ENCODE results near the gene STX5. TPM values are rescaled to one million over a fixed set of nuclear protein-coding genes. Genes with fewer than 3 reads are reported as not detected.

STX5 gene
- total and polyA plus RNA-seq, 9 of the 15 experiments (the other 6 are each of a cell fraction or from before 2014, with no cell fraction given), result 2.8 to 28.6 (median 23.7) TPM

DNA sequence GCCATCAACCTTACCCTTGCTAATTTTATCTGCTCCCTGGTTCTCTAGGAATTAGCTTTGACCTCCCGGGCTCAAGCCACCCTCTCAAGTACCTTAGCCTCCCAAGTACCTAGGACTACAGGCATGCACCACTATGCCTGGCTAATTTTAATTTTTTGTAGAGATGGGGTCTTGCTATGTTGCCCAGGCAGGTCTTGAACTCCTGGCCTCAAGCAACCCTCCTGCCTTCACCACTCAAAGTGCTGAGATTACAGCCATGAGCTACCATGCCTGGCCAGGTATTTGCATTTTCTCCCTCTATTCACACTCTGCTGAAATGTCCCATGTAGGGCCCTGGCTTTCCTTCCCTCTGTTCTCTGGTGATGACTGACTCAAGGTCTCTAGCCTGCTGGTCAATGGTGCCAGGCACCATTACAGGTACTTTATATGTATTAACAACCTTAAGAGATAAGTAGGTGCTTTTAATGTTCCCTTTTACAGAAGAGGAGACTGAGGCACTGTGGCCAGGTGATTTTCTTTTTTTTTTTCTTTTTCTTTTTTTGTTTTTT, 16.0 kb upstream of the STX5 start:
- H3K4me3 ChIP-seq, result no peak overlapping the region
- H3K27me3 ChIP-seq (ENCODE audit: control insufficient read depth in 2 of 2, insufficient read depth in 2 of 2, low read length in 2 of 2), result no peaks in the 10 kb centered on the region
- CTCF ChIA-PET (ENCODE audit: low intra/inter-chr PET ratio), result no interaction called here
- 42% methylated on average over 1 of the region's 1 CpG for WGBS (ENCODE audit: insufficient coverage, low coverage, missing lambda C conversion rate)
- H3K4me2 ChIP-seq (ENCODE audit: insufficient read depth, low read length), result no peak overlapping the region
- intact Hi-C loops (cut with micrococcal nuclease) (loop anchor here (10.0 kb wide), 1 partner anchor 123 kb away; the partner anchor contains the start of genes HNRNPUL2 and TTC9C), in situ Hi-C loops (cut with MboI) (no loop called here)
- no TSS peak for BruUV-seq (replicated peaks)
- no peaks in the 10 kb centered on the region for H3K9me1 ChIP-seq (ENCODE audit: control insufficient read depth, insufficient read depth, low read length)
- H3K79me2 ChIP-seq (ENCODE audit: control insufficient read depth, insufficient read depth, low read length), result peaks cover 14% of the 10 kb centered on the region
- no peak overlapping the region for H3K9ac ChIP-seq (ENCODE audit: insufficient read depth in 1 of 2, low read depth in 2 of 2, low read length in 2 of 2)
- no peak overlapping the region for H2AFZ ChIP-seq (ENCODE audit: low read depth, low read length)
- peaks cover 15% of the 10 kb centered on the region for H3K36me3 ChIP-seq (ENCODE audit: control insufficient read depth, insufficient read depth, low read length)
- FAIRE-seq (no peak), DNase-seq (ENCODE audit: extremely low read depth in 1 of 4, low spot score in 3 of 4) (no peak), ATAC-seq (no peak)
- peaks cover 17% of the 10 kb centered on the region for H4K20me1 ChIP-seq (replicated peaks; ENCODE audit: control insufficient read depth, insufficient read depth, low read length)
- H3K9me3 ChIP-seq (replicated peaks; ENCODE audit: control insufficient read depth, insufficient read depth, low read depth, low read length), result no peaks in the 10 kb centered on the region; the same call in 1 of the 2 replicates
- peaks cover 0 to 7% of the 10 kb centered on the region in 2 experiments; a peak in 2 of 5 replicates for H3K4me1 ChIP-seq (replicated peaks in 1 of 2; ENCODE audit: control insufficient read depth in 2 of 2, insufficient read depth in 2 of 2, low read length in 2 of 2)
- H3K27ac ChIP-seq (ENCODE audit: extremely low read depth, low read depth, low read length), result no peak overlapping the region
- POLR2A ChIA-PET, result interaction anchor here (6.3 kb wide), 1 partner anchor 6 kb away, joined by 100 read pairs; no protein-coding TSS in a partner anchor
- TF ChIP-seq ZNF695 (CRISPR knock-in tag; IDR thresholded peaks at IDR 0.05) (no peak), RBM14 (IDR thresholded peaks at IDR 0.05; ENCODE audit: borderline replicate concordance, insufficient read depth, low read depth, low read length) (no peak), BCOR (IDR thresholded peaks at IDR 0.05) (peak; percentile 51), KAT2B (IDR thresholded peaks at IDR 0.05; ENCODE audit: low read depth, low read length) (no peak), ZFP1 (CRISPR knock-in tag; IDR thresholded peaks at IDR 0.05) (no peak), XRCC5 (IDR thresholded peaks at IDR 0.05; ENCODE audit: low read depth, low read length) (no peak), MECOM (CRISPR knock-in tag; IDR thresholded peaks at IDR 0.05) (no peak), FIP1L1 (IDR thresholded peaks at IDR 0.05; ENCODE audit: low read depth, low read length, poor library complexity, severe bottlenecking) (no peak), PTBP1 (IDR thresholded peaks at IDR 0.05; ENCODE audit: low read depth, low read length) (no peak), PHF8 (IDR thresholded peaks at IDR 0.05; ENCODE audit: borderline replicate concordance, low read length) (no peak), SP2 (IDR thresholded peaks at IDR 0.05; ENCODE audit: extremely low read depth, low read depth, low read length, poor library complexity, severe bottlenecking) (no peak), GTF2E2 (tag; IDR thresholded peaks at IDR 0.05) (no peak)
- TF ChIP-seq, protein P1, sequence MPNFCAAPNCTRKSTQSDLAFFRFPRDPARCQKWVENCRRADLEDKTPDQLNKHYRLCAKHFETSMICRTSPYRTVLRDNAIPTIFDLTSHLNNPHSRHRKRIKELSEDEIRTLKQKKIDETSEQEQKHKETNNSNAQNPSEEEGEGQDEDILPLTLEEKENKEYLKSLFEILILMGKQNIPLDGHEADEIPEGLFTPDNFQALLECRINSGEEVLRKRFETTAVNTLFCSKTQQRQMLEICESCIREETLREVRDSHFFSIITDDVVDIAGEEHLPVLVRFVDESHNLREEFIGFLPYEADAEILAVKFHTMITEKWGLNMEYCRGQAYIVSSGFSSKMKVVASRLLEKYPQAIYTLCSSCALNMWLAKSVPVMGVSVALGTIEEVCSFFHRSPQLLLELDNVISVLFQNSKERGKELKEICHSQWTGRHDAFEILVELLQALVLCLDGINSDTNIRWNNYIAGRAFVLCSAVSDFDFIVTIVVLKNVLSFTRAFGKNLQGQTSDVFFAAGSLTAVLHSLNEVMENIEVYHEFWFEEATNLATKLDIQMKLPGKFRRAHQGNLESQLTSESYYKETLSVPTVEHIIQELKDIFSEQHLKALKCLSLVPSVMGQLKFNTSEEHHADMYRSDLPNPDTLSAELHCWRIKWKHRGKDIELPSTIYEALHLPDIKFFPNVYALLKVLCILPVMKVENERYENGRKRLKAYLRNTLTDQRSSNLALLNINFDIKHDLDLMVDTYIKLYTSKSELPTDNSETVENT (CRISPR knock-in tag; IDR thresholded peaks at IDR 0.05), result no peak
- TF ChIP-seq, protein P2, sequence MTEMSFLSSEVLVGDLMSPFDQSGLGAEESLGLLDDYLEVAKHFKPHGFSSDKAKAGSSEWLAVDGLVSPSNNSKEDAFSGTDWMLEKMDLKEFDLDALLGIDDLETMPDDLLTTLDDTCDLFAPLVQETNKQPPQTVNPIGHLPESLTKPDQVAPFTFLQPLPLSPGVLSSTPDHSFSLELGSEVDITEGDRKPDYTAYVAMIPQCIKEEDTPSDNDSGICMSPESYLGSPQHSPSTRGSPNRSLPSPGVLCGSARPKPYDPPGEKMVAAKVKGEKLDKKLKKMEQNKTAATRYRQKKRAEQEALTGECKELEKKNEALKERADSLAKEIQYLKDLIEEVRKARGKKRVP (CRISPR knock-in tag; IDR thresholded peaks at IDR 0.05), result no peak
- TF ChIP-seq, protein P3, sequence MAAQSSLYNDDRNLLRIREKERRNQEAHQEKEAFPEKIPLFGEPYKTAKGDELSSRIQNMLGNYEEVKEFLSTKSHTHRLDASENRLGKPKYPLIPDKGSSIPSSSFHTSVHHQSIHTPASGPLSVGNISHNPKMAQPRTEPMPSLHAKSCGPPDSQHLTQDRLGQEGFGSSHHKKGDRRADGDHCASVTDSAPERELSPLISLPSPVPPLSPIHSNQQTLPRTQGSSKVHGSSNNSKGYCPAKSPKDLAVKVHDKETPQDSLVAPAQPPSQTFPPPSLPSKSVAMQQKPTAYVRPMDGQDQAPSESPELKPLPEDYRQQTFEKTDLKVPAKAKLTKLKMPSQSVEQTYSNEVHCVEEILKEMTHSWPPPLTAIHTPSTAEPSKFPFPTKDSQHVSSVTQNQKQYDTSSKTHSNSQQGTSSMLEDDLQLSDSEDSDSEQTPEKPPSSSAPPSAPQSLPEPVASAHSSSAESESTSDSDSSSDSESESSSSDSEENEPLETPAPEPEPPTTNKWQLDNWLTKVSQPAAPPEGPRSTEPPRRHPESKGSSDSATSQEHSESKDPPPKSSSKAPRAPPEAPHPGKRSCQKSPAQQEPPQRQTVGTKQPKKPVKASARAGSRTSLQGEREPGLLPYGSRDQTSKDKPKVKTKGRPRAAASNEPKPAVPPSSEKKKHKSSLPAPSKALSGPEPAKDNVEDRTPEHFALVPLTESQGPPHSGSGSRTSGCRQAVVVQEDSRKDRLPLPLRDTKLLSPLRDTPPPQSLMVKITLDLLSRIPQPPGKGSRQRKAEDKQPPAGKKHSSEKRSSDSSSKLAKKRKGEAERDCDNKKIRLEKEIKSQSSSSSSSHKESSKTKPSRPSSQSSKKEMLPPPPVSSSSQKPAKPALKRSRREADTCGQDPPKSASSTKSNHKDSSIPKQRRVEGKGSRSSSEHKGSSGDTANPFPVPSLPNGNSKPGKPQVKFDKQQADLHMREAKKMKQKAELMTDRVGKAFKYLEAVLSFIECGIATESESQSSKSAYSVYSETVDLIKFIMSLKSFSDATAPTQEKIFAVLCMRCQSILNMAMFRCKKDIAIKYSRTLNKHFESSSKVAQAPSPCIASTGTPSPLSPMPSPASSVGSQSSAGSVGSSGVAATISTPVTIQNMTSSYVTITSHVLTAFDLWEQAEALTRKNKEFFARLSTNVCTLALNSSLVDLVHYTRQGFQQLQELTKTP (IDR thresholded peaks at IDR 0.05; ENCODE audit: low read depth in 1 of 2, partially characterized antibody in 2 of 2), result no peak

Data from K562 (cell line).